Measurements from ENCODE around the gene TRAF3IP1.
A peak's percentile ranks its signal among the peaks of the same experiment; 100 is the strongest.
"Not testable (repeated sequence)": the region's sequence is repeated elsewhere in the genome, so short reads cannot be mapped to it uniquely, and the experiment has no call there.

TRAF3IP1 gene, protein sequence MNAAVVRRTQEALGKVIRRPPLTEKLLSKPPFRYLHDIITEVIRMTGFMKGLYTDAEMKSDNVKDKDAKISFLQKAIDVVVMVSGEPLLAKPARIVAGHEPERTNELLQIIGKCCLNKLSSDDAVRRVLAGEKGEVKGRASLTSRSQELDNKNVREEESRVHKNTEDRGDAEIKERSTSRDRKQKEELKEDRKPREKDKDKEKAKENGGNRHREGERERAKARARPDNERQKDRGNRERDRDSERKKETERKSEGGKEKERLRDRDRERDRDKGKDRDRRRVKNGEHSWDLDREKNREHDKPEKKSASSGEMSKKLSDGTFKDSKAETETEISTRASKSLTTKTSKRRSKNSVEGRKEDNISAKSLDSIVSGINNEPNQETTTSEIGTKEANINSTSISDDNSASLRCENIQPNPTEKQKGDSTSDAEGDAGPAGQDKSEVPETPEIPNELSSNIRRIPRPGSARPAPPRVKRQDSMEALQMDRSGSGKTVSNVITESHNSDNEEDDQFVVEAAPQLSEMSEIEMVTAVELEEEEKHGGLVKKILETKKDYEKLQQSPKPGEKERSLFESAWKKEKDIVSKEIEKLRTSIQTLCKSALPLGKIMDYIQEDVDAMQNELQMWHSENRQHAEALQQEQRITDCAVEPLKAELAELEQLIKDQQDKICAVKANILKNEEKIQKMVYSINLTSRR

DNA sequence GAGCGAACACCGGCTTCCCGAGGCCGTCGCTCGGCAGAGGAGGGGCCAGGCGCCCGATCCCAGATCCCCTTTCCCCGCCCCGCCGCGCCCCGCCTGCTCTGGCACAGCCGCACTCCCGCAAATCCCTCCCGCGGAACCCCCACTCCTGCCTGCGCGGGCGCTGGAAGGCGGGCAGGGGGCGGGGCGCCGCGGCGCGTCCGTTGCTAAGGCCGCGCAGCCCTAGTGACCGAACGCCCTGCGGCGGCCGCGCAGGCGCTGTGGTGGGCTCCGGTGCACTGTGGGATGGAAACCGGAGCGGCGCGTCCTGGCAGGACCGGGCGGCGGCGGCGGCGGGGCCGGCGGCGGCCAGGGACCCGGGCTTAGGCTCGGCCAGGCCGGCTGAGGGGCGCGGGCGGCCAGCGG is at the start of gene TRAF3IP1:
TRAF3IP1 (plus strand) TSS at position 273 of the 402 bp plus-strand sequence. CDS start 145 bp downstream, outside the sequence.
- peak; percentile 88 to 91 for DNase-seq

DNA sequence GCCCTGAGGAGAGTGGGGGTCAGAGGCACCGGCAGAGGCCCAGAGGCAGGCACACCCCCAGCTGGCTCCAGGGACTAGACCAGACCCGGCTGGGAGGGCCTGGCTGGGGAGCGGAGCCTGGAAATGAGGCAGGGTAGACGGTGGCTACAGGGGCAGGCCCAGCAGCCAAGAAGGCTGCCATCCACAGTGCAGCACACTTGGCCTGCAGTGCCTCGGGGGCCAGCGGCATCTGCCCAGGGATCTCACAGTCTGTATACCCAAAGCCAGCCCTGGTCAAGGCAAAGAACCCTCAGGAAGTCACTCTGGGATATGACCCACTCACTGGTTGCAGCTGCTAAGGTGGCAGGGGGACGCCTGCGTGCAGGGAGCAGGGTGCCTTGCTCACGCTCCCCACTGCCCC is 49.7 kb upstream of the TRAF3IP1 start:
- DNase-seq, result no peak

DNA sequence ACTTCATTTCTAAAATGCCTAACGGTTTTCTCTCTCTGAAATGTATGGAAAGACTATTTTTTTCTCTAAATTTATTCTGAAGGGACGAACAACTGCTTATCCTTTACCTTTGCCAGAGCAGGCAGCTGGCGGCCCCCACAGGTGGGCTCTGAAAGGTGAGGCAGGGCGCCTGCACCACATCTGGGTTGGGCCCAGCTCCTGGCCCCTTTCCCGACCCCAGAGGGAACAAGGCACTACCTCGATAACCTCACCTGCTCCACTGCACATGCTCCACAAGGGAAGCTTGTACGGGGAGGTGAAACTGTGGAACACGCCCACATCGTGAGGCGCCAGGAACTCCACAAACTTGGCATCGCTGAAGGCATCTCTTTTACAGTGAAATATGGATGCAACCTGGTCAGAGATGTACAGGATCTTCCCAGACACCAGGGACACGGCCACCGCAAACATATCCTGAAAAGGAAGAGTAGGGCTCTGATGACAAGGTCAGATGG is 49.2 kb upstream of the TRAF3IP1 start:
- no peak for DNase-seq

DNA sequence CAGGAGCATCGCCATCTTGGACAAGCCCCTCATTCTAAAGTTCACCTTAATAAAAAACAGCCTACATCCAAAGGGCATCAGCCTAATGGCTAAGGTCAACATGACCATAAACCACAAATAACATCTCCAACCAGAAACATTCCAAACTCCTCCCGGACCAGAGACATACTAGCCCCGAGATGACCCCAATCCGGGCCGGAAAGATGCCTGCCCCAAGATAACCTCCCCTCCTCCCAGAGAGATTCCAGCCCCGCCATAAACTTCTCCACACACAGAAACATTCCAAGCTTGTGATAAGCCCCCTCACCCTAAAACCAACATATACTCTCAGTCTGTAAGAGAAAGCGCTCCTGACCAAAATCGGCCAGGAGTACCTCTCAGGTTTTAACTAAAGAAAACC is 48.6 kb upstream of the TRAF3IP1 start:
- DNase-seq, result not testable (repeated sequence)

DNA sequence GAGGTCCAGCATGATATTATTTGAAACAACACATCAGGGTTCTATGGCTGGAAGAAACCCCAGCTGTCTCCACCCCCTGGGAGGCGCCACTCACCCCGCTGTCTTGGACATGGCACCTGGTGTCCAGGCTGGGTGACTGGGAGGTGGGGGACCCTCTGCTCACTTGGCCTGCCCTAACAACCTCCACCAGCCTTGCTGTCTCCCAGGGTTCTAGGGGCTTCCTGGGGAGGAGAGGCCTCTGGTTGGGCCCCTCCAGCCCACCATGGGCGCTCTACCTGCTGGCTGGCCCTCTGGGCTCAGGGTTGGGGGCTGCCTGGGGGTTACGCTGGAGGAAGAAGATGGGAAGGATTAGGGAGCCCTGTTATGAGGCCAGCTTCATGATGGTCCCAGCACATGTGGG is 48.2 kb upstream of the TRAF3IP1 start:
- no peak for DNase-seq

DNA sequence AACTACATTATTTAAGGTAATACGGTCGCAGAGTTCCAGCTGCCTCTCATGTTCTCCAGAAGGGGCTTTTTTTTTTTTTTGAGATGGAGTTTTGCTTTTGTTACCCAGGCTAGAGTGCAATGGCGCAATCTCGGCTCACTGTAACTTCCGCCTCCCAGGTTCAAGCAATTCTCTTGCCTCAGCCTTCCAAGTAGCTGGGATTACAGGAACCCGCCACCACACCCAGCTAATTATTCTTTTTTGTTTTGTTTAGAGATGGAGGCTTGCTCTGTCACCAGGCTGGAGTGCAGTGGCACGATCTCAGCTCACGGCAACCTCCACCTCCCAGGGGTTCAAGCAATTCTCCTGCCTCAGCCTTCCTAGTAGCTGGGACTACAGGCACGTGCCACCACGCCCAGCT is 46.9 kb upstream of the TRAF3IP1 start:
- not testable (repeated sequence) for DNase-seq

DNA sequence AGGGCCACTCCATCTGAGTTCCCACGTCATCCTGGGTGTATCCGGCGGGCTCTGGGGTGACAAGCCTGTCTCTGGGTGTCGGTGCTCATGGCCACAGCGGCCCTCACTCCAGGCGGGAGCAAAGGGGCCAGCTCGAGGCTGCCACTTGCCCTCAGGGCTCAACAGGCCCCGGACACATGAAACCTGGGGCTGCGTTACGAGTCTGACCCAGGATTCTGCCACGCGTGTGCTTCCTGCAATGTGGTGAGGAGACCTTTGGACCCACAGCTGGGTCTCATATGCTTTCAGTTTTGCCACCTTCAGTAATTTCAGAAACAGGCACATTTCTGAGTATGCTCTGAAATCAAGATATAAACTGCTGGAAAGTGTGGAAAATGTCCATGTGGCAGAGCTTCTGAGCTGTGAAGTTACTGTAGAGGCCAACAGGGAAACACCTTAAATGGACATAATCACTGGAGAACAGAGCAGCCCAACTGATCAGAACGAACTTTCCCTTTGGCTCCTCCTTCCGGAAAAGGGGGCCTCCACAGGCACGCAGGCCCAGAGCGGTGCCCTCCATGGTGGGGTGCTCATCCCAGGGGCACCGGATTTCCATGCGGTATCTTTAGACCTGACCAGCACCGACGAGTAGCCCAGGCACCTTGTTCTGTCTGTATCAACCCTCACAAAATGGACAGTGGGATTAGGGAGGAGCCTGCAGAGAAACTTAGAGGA is 46.0 kb upstream of the TRAF3IP1 start:
- no peak for DNase-seq

DNA sequence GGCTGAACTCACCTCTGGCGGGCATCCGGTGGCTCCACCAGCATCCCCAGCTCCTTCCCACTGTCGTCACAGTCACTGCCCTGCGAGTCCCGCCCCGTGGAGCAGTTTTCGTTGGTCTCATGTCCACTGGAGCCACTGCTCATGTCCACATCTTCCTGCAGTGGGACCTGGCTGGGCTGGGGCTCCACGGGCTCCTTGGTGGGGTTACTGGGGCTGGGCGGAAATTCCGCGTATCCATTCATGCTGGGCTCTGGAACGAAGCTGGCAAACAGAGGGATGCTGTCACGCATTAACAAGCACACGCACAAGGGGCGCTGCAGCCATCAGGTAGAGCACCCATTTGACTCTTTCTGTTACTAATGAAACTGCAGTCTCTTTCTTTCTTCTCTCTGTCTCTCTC is 42.6 kb upstream of the TRAF3IP1 start:
- no peak for DNase-seq

DNA sequence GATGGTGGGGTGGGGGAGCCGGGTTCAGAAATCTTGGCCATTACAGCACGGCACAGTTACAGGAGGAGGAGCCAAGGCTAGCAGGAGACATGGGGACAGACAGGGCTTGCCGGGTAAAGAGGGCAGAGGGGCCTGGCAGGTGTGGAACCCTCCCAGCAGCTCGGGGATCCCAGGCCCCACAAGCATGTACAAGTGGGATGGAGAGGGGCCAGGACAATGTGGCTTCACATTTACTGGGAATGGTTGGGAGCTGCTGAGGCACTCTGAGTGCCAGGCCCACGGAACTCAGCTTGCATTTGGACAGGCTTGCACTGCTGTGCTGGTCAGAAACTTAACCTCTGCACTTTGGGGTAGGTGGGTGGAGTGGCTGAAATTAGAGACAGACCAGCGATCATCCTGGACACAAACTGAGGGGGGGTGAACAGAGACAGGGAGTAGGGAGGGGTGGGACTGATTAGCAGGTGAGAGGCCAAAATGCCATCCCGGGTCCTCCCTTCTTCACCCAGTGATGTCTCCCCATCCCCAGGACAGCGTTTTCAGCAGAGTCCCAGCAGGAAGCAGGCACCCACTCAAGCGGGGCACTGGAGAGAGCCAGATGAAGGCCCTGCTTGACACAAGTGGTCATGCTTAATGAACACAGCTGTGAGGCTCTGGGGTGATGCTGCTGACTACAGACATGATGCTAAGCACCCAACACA is 41.5 kb upstream of the TRAF3IP1 start:
- DNase-seq, result no peak

DNA sequence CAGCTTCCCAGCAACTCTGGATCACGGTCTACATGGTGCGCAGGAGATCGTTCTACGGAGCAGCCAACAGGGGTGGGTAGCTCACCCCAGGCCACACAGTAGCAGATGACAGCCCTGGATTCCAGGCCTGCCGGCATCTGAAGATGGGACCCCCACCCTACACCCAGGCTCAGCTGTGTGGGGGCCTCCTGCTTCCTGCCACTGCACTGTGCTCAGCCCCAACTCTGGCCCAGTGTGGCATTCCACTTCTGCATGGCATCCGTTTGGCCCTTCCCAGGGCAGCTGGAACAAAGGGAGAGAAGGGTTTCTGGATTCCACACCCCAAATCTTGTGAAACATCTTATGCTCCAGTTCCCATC is 41.0 kb upstream of the TRAF3IP1 start:
- no peak for DNase-seq

DNA sequence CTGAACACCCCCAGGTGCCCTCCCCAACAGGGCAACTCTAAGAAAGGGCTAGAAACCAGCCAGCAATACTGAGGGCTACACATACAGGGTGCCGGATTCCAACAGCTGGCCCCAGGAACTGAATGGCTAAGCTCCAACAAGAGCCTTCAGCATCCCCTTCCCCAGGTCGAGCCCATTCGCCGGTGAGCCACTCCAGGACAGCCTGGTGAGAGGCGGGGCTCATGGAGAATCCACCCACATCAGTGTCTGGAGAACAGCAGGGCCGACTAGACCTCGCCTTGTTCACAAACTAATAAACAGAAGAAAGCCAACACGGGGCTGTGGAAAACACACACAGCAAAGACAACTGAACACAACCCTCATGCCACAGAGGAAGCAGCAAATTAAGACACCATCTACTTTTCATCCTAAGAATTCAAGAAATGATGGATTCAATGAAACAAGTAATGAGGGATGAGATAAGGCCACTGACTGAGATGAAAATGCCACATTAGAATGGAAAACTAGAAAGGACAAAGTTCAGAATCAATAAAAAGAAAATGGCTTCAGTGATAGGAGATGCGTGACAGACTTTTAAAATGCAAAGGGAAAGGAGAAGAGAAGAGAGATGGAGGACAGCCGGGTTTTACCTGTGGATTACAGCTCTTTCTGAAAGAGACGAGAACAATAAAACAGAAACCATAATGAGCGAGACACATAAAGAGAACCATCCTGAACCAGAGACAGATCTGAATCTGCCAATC is 40.1 kb upstream of the TRAF3IP1 start:
- no peak for DNase-seq

DNA sequence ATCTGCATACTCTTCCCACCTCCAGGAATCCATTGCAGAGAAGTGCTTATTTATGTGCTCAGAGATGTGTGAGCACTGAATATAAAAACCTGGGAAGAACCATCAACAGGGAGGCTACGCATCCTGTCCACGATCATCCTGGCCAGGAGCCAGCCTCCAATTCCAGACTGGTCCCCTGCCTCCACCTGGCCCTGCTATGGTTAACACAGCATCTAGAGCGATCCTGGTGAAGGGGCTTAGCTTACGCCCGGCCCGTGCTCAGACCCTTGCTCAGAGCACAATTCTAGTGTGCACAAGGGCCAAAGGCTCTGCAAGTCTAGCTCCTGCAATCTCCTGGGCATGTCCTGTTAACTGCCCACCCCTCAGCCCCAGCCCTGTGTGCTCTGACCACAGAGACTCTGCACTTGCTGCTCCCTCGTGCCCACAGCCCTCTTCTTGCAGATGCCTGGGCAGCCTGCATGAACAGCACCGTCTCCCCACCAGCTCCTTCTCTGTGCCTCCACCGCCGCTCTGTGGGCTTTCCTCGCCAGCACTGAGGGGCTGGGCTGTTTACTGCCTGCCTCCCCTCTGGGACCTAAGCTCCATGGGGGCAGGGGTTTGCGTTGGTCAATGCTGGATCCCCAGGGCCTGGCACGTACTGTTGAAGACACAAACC is 38.4 kb upstream of the TRAF3IP1 start:
- no peak for DNase-seq

DNA sequence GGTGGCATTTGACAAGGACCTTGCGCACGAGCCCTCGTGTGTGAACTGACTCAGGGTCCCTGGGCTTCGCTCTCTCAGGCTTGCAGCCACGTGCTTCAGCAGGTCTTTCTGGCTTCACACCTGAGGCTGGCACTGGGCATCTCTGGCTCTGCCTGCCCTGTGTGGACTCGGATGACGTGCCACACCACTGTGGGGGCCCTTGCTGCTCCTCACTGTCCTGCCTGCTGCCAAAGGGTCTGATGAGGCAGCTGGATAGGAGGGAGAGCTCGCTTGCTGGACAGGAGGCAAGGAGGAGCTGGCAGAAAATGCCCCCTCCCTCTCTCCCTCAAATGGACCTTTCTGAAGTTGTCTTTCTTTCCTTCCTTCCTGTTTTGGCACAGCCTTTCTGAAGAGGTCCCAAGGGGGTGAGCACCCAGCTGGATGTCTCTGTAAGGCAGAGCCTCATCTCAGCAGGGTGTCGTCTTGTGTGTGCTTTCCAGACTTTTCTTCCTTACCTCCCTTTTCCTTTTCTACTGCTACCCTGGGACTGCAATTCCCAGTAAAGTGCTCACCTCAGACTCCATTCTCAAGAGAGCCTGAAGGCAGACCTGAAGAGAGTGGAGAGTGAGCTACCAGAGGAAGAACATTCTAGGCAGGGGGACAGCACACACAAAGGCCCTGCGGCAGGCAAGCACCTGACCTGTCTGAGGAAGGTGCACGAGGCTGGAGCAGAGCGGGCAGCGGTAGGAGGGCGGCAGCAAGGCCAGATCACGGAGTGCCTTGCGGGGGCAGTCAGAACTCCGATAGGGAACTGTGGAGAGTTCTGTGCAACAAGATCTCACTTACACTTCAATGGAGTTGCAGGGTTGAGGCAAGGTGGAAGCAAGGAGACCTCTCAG is 37.2 kb upstream of the TRAF3IP1 start:
- no peak for DNase-seq

DNA sequence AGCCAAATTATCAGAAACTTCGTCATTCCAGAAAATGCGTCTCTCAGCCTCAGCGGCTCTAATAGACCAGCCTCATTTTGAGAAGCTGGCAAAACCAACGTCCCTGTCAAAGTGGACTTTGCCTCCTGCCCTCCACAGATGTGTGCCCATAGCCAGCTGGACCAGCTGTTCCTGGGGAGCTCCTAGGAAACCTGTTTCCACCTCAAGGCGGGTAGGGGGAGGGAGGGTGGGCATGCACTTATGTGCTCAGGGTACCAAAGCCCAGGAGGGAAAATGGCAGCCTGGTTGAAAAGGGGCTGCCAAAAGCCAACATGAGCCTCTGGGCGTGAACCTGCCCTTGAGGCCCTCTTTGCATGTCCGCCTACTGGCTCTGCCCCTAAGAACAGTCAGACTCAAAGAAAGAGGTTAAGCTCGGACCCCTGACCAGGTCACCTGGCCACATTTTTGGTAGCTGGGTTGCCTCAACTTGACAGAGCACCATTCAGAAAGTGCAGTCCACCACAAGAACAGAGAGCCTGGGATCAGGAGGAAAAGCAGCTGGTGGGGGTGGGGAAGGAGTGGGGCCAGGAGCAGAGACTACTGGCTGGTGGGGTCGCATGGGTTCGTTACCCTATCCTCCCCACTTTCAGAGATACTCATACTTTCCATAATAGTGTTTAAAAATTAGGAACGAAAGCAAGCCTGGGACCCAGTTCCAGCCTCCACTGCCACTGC is 35.4 kb upstream of the TRAF3IP1 start:
- no peak for DNase-seq

DNA sequence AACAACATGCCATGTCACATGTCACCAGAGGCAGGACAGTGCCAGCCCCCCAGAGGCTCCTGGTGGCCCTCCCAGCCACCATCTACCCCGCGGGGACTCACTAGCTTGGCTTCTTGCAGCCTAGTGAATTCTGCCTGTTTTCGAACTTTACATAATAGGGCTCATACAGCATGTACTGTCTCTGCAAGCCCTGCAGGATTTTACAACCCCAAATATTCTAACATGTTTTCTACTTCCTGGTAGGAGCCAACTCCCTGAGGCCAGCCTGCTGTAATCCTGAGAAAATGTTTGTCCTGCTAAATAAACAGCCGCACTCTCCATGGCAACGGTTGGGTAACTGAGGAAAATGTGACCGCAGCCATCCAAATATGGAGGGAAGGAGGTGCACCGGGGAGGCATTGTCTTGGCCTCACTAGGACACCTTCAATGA is 34.6 kb upstream of the TRAF3IP1 start:
- DNase-seq, result no peak

DNA sequence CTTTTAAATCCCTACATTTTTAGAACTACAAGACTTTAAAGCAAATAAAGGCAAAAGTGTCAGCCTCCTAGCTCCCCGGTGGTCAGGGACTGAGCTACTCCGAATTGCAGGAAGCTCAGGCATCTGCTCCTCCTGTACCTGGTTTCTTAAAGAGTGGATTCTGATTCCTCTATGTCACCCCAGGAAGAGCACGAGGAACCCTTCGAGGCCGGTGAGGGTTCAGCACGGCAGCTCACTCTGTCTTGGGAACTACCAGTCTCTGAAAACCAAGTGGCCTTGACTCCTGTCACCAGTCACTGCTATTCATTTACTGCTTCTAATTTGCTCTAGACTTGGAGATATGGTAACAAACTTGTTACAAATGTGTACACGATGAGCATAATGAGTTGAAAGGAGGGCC is 34.2 kb upstream of the TRAF3IP1 start:
- no peak for DNase-seq

DNA sequence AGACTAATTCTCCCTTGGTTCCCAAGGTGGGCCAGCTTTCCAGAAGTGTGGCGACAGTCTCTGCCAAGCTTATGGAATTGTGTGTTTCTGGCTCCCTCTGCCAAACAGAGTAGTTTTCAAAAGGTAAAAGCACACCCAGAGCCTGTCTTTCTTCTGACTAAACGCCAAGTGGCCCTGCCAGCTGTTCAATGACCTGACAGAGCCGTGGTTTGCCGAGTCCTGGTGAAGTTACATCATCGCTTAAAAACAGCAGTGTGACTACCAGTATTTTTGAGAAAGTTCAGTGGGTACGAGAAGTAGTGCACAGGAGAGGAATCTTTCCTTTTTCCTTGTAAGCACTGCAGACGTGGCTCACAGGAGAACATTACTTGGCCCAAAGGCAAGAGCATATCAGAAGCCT is 33.8 kb upstream of the TRAF3IP1 start:
- DNase-seq, result no peak

DNA sequence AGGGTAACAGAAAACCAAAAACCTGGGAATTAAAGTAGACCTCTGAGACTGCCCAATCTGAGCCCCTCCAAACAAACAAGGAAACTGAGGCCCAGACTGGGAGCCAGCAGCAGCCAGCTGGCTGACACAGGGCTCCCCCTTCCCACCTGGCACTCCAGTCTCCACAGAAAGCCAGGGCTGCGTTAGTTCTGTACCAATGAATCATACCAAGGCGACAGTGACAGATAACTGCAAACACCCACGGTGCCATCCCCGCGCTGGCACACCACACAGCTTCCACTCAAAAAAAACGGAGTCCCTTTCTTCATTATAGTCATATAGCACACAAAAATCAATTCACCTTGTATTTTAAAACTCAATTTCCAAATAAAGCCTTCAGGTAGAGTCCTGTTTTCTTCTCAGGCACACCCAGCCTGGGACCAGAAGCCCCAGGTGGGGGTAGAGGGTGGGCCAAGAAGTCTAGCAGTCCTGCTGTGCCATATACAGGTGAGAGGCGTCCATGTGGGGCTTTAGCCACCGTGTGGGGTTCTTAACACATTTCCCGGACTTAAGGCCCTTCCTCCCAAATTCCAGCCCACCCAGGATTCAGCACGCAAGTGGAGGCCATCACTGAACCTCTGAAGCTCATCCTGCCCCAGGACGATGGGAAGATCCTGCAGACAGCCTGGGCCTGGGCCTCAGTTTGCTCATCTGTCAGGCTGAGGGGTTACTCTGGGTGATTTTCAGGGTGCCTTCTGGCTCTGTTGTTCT is 33.2 kb upstream of the TRAF3IP1 start:
- DNase-seq, result no peak
